ENCODE data around the gene EML2. TPM values are rescaled to one million over a fixed set of nuclear protein-coding genes. Genes with fewer than 3 reads are reported as not detected.

EML2 gene
- total RNA-seq, 1 donor from 2014 or later: 24.6 TPM

DNA sequence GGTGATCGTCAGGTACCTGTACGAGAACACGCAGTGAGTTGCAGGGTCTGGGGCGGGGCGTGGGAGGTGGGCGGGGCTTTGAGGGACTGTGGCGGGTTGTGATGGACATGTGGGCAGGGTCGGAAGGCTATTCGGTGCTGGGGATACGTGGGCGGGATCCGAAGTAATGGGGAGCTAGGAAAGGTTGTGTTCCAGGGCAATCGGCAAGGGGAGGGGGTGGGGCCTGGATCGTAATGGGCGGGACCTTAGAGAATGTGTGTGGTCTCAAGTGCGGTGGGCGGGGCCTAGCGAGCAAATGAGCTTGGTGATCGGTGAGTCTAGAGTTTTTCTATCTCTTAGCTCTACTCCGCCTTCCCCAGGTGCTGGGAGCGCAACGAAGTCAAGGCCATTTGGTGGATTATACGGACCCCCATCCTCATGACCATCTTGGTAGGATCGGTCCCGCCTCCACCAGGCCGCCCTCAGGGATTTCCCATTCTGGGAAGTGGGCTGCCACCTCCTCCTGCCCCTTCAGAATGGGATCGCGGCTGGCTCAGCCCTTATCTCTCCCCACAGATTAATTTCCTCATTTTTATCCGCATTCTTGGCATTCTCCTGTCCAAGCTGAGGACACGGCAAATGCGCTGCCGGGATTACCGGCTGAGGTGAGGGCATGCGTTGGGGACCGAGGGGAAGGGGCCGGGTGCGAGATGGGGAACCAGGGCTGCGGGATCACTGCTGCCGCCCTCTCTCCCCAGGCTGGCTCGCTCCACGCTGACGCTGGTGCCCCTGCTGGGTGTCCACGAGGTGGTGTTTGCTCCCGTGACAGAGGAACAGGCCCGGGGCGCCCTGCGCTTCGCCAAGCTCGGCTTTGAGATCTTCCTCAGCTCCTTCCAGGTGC is 38.4 kb upstream of the EML2 start:
- Mint-ChIP-seq H3K27ac (ENCODE audit: unreplicated experiment) (no peak overlapping the region), H3K36me3 (ENCODE audit: low read depth, unreplicated experiment) (peaks cover 7% of the 10 kb centered on the region), H3K9me3 (ENCODE audit: unreplicated experiment) (no peaks in the 10 kb centered on the region), H3K4me3 (ENCODE audit: unreplicated experiment) (peak overlapping the region; percentile 71), H3K27me3 (ENCODE audit: low read depth, unreplicated experiment) (peaks cover 9% of the 10 kb centered on the region), H3K4me1 (ENCODE audit: low read depth, unreplicated experiment) (peaks cover 2% of the 10 kb centered on the region)
- Histone ChIP-seq H3K36me3 (ENCODE audit: insufficient read depth, low read length) (no peaks in the 10 kb centered on the region), H3K27ac (ENCODE audit: low read depth, low read length) (no peak overlapping the region), H3K79me2 (ENCODE audit: insufficient read depth, low read length) (no peaks in the 10 kb centered on the region), H3K27me3 (ENCODE audit: insufficient read depth, low read length) (peaks cover 9% of the 10 kb centered on the region), H4K20me1 (ENCODE audit: insufficient read depth, low read length) (no peaks in the 10 kb centered on the region), H3K9ac (ENCODE audit: low read length) (peak overlapping the region; percentile 23), H3K9me3 (ENCODE audit: insufficient read depth, low read depth, low read length) (no peaks in the 10 kb centered on the region), H3K4me2 (ENCODE audit: low read length) (peak overlapping the region; percentile 80), H3K4me3 (ENCODE audit: insufficient read depth, low read depth, low read length) (peak overlapping the region; percentile 28), H2AFZ (ENCODE audit: low read depth, low read length) (peak overlapping the region; percentile 69), H3K4me1 (ENCODE audit: insufficient read depth, low read length) (peaks cover 8% of the 10 kb centered on the region)
- TF ChIP-seq, protein P1, sequence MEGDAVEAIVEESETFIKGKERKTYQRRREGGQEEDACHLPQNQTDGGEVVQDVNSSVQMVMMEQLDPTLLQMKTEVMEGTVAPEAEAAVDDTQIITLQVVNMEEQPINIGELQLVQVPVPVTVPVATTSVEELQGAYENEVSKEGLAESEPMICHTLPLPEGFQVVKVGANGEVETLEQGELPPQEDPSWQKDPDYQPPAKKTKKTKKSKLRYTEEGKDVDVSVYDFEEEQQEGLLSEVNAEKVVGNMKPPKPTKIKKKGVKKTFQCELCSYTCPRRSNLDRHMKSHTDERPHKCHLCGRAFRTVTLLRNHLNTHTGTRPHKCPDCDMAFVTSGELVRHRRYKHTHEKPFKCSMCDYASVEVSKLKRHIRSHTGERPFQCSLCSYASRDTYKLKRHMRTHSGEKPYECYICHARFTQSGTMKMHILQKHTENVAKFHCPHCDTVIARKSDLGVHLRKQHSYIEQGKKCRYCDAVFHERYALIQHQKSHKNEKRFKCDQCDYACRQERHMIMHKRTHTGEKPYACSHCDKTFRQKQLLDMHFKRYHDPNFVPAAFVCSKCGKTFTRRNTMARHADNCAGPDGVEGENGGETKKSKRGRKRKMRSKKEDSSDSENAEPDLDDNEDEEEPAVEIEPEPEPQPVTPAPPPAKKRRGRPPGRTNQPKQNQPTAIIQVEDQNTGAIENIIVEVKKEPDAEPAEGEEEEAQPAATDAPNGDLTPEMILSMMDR (IDR thresholded peaks at IDR 0.05; ENCODE audit: insufficient read depth, low read depth, low read length): no peak
- TF ChIP-seq EZH2 (IDR thresholded peaks at IDR 0.05; ENCODE audit: insufficient read depth, low read length): peak; percentile 41
- FAIRE-seq: no peak
- DNase-seq (ENCODE audit: low read depth): peak; percentile 55

DNA sequence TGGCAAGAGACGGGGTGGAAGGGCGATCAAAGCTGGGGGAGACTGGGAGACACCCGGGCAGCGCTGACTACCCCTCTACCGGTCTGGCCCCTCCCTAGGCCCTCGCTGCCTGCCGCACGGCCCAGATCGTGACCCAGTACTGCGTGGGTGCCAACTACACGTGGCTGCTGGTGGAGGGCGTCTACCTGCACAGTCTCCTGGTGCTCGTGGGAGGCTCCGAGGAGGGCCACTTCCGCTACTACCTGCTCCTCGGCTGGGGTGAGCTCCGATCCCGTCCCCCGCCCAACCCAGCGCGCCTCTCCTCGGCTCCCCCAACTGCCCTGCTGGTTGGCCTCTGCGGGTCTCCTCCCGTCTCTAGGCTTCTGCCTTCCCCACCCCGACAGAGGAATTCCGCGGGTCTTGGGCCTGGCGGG is 37.7 kb upstream of the EML2 start:
- no peaks in the 10 kb centered on the region for H3K9me3 ChIP-seq (ENCODE audit: insufficient read depth, low read depth, low read length)
- DNase-seq (ENCODE audit: low read depth): no peak
- TF ChIP-seq, protein P1 (IDR thresholded peaks at IDR 0.05; ENCODE audit: insufficient read depth, low read depth, low read length): no peak
- no peak for TF ChIP-seq EZH2 (IDR thresholded peaks at IDR 0.05; ENCODE audit: insufficient read depth, low read length)
- H2AFZ ChIP-seq (ENCODE audit: low read depth, low read length): peak overlapping the region; percentile 63
- no peak overlapping the region for H3K9ac ChIP-seq (ENCODE audit: low read length)
- peaks cover 9% of the 10 kb centered on the region for H3K27me3 ChIP-seq (ENCODE audit: insufficient read depth, low read length)
- no peak for FAIRE-seq
- no peaks in the 10 kb centered on the region for H4K20me1 ChIP-seq (ENCODE audit: insufficient read depth, low read length)
- no peaks in the 10 kb centered on the region for H3K36me3 ChIP-seq (ENCODE audit: insufficient read depth, low read length)
- H3K79me2 ChIP-seq (ENCODE audit: insufficient read depth, low read length): no peaks in the 10 kb centered on the region
- peak overlapping the region; percentile 80 for H3K4me2 ChIP-seq (ENCODE audit: low read length)
- Mint-ChIP-seq H3K4me1 (ENCODE audit: low read depth, unreplicated experiment) (peaks cover 2% of the 10 kb centered on the region), H3K27ac (ENCODE audit: unreplicated experiment) (no peak overlapping the region), H3K9me3 (ENCODE audit: unreplicated experiment) (no peaks in the 10 kb centered on the region), H3K36me3 (ENCODE audit: low read depth, unreplicated experiment) (peaks cover 7% of the 10 kb centered on the region), H3K4me3 (ENCODE audit: unreplicated experiment) (peak overlapping the region; percentile 73), H3K27me3 (ENCODE audit: low read depth, unreplicated experiment) (peaks cover 9% of the 10 kb centered on the region)
- H3K27ac ChIP-seq (ENCODE audit: low read depth, low read length): no peak overlapping the region
- H3K4me3 ChIP-seq (ENCODE audit: insufficient read depth, low read depth, low read length): no peak overlapping the region
- peaks cover 8% of the 10 kb centered on the region for H3K4me1 ChIP-seq (ENCODE audit: insufficient read depth, low read length)

DNA sequence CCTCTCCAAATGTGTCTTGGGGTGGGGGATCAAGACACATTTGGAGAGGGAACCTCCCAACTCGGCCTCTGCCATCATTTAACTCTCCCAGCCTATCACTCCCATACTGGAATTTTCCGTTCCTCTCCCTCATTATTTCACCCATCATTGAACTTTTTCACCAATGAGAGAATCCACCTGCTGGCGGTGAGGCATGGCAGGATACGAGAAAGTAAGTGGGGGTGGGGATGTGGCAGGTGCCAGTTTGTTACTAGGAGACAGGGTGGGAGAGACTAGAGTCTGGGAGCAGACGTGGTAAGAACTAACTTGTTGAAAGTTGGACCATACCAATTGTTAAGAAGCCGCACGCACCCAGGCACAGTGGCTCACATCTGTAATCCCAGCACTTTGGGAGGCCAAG is 35.7 kb upstream of the EML2 start:
- Histone ChIP-seq H3K27me3 (ENCODE audit: insufficient read depth, low read length) (peaks cover 12% of the 10 kb centered on the region), H4K20me1 (ENCODE audit: insufficient read depth, low read length) (no peaks in the 10 kb centered on the region), H3K36me3 (ENCODE audit: insufficient read depth, low read length) (no peaks in the 10 kb centered on the region), H3K79me2 (ENCODE audit: insufficient read depth, low read length) (no peaks in the 10 kb centered on the region), H3K9me3 (ENCODE audit: insufficient read depth, low read depth, low read length) (no peaks in the 10 kb centered on the region), H3K27ac (ENCODE audit: low read depth, low read length) (no peak overlapping the region), H3K4me2 (ENCODE audit: low read length) (no peak overlapping the region), H3K9ac (ENCODE audit: low read length) (no peak overlapping the region), H2AFZ (ENCODE audit: low read depth, low read length) (no peak overlapping the region), H3K4me1 (ENCODE audit: insufficient read depth, low read length) (peaks cover 8% of the 10 kb centered on the region), H3K4me3 (ENCODE audit: insufficient read depth, low read depth, low read length) (no peak overlapping the region)
- FAIRE-seq (no peak), DNase-seq (ENCODE audit: low read depth) (no peak)
- Mint-ChIP-seq H3K27me3 (ENCODE audit: low read depth, unreplicated experiment) (peaks cover 12% of the 10 kb centered on the region), H3K27ac (ENCODE audit: unreplicated experiment) (no peak overlapping the region), H3K4me3 (ENCODE audit: unreplicated experiment) (no peak overlapping the region), H3K36me3 (ENCODE audit: low read depth, unreplicated experiment) (peaks cover 5% of the 10 kb centered on the region), H3K9me3 (ENCODE audit: unreplicated experiment) (no peaks in the 10 kb centered on the region), H3K4me1 (ENCODE audit: low read depth, unreplicated experiment) (peaks cover 2% of the 10 kb centered on the region)
- TF ChIP-seq EZH2 (IDR thresholded peaks at IDR 0.05; ENCODE audit: insufficient read depth, low read length): no peak
- TF ChIP-seq, protein P1 (IDR thresholded peaks at IDR 0.05; ENCODE audit: insufficient read depth, low read depth, low read length): no peak
